DMS79 (cell line): ENCODE data around the gene RAB5A.
"Not testable (repeated sequence)": the region's sequence is repeated elsewhere in the genome, so short reads cannot be mapped to it uniquely, and the experiment has no call there.

Experiments used
- DNase-seq: peaks from one replicate; lab custom pipeline; 2025; lab: John Stamatoyannopoulos, UW

Gene RAB5A

DNA sequence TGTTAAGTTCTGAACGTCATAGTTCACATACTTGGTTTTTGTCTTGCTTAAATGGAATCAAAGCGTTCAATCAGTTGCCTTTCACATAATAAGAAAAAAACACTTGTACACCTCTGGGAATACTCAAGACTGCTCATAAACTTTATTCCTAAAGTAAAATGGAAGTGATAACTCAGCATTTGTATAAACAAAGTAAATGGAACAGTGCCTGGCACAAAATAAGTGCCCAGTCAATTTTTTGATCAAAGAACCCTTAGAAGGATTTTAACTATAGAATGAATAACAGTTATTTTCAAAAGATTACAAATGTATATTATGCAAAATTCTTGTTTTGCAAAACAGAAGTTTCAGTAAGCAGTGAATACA is 1.3 kb downstream of the RAB5A start:
- no peak for DNase-seq

GRCh38 chr3:19950316-19950715 is 3.4 kb downstream of the RAB5A start:
- no peak for DNase-seq

- no peak for DNase-seq
These were observed 7.8 kb downstream of the RAB5A start for GRCh38 chr3:19954676-19955075.

- DNase-seq = not testable (repeated sequence)
These were observed 10.5 kb downstream of the RAB5A start for GRCh38 chr3:19957354-19957753.

DNA sequence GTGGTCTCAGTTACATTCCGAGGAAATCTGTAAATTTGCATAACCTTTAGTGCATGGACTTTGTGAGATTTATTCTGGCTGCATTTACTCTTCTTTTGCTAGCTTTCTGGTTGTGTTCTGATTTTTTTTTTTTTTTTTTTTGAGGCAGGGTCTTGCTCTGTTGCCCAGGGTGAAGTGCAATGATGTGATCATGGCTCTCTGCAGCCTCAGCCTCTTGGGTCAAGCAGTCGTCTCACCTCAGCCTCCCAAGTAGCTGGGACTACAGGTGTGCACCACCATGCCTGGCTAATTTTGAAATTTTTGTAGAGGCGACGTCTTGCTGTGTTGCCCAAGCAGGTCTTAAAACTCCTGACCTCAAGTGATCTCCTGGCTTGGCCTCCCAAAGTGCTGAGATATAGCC is 12.6 kb downstream of the RAB5A start:
- no peak for DNase-seq

GRCh38 chr3:19960696-19961095 is 13.8 kb downstream of the RAB5A start:
- no peak for DNase-seq

DNA sequence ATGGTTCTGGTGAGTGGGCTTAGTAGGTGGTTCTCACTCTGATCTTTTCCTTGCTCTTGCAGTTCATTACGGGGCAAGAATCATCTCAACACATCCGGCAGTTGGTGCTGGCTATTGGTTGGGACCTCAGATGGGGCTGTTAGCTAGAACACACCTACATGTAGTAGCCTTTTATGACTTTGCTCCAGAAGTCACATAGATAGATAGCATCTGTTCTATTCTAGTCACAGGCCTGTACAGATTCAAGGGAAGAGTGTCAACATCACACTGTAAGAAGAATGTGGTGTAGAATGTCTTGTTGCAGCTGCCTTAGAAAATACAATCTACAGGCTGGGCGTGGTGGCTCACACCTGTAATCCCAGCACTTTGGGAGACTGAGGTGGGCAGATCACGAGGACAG is 15.1 kb downstream of the RAB5A start:
- DNase-seq = no peak

- no peak for DNase-seq
These were observed 20.3 kb downstream of the RAB5A start for GRCh38 chr3:19967208-19967607.

- DNase-seq = no peak
These were observed 20.9 kb downstream of the RAB5A start for GRCh38 chr3:19967812-19968211.

DNA sequence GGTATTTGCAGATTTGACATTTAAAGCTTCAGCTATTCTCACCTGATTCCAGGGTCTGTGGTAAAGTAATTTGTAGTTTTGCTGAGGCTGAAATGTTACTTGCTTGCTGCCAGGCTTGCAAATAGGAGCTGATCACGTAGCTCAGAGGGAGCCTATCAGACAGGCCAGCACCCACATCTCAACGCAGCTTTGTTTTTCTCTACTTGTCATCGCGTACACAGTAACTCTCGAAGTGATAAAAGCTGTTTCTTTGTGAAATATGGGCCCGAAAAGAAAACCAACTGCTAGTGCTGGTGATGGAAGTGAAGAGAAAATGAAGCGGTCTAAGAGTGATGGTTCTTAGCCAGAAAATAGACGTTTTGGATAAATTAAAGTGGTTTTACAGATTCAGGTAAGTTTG is 23.4 kb downstream of the RAB5A start:
- no peak for DNase-seq

- DNase-seq = no peak
These were observed 25.2 kb downstream of the RAB5A start for GRCh38 chr3:19972054-19972453.

DNA sequence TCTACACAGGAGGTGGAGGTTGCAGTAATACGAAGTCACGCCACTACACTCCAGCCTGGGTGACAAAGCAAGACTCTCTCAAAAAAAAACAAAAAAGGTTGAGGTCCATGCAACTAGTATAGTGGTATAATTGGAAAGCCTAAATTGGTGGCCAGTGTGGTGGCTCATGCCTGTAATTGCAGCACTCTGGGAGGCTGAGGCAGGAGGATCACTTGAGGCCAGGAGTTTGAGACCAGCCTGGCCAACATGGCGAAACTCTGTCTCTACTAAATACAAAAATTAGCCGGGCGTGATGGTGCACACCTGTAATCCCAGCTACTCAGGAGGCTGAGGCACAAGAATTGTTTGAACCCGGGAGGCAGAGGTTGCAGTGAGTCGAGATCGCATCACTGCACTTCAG is 42.0 kb downstream of the RAB5A start:
- DNase-seq = not testable (repeated sequence)

DNA sequence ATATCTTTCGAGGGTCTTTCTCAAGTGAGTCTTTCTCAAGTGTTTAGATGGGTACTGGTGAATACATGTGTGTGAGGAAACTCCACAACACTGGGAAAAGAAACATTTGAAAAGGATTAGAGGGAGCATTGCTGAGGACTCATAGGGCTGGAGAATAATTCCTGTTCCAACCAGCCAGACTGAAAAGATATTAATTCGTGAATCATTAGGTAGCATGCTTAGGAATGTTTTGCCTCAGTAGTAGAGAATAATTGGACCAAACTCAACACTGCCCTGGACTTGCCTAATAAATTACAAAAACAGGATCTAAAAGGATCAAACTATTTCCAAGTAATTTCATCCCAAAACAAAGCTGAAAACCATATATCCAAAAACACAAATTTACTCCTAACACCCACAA is 47.9 kb downstream of the RAB5A start:
- no peak for DNase-seq

- DNase-seq = no peak
These were observed 50.6 kb downstream of the RAB5A start for GRCh38 chr3:19997502-19997901.

GRCh38 chr3:20001932-20002331 is 55.0 kb downstream of the RAB5A start:
- DNase-seq = no peak

- no peak for DNase-seq
These were observed 61.1 kb downstream of the RAB5A start for GRCh38 chr3:20007960-20008359.

- no peak for DNase-seq
These were observed 61.7 kb downstream of the RAB5A start for GRCh38 chr3:20008646-20009045.

DNA sequence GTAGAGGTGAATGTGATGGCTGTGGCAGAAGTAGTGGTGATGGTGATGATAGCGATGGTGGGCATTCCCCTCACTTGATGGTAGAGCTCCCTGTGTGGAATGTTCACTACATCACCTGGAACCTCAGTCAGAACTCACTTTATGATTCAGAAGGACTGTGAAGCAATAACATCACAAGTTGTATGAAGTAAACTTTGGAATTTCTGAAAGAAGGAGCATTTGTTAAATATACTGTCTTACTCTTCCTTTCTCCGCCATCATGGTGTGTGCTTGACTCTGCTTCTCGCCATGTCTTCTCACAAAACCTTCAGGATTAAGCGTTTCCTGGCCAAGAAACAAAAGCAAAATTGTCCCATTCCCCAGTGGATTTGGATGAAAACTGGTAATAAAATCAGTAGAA is 65.3 kb downstream of the RAB5A start, which contains the start of gene PP2D1:
Gene PP2D1, minus strand, starts transcription at position 101 of the 400 bp plus-strand sequence. CDS start 192 bp downstream, outside the sequence.
- no peak for DNase-seq

- no peak for DNase-seq
These were observed 66.5 kb downstream of the RAB5A start for GRCh38 chr3:20013396-20013795.

DNA sequence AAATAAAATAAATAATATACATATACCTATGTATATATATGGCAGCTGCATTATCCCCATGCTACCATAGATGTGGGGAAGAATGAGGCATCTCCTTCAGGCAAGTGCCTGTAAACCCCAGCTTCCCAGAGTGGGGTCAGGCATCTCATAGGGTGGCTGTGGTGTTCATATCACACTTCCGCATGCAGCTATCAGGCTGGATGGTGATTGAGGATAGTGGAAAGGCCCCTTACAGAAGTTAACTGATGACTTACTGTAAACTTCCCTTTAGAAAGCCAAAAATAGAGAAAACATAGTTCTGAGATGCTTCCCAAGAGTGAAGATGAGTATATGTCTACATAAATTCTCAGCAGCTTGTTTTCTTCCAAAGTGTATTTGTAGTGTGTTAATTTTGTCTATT is 68.6 kb downstream of the RAB5A start:
- DNase-seq = no peak

GRCh38 chr3:20016076-20016475 is 69.2 kb downstream of the RAB5A start:
- not testable (repeated sequence) for DNase-seq

DNA sequence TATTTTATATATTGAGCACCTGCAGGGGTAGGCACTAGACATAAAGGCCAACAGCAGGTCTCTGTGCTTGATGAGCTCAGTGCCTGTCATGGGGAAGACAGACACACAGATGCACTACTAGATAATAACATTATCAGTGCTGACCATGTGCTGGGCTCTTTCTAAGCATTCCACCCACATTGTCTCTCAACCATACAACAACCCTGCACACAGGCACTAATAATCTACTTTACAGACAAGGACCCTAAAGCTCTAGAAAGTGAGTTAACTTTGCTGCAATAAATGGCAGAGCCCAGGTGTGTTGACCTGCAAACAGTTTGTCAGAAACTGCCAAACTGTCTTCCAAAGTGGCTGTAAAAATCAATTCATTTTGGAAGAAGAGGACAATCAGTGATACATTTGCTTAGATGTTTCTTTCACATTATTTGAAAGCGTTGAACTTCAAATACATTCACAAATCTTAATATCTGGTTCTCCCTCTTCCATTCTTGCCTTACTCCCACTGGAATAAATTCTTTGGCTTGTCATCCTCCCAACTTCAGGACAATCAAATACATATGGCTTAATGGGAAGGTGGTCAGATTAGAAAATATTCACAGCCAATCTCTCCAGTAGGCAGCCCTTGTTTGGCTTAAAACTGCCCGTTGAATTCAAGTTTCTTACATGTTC is 76.2 kb downstream of the RAB5A start:
- no peak for DNase-seq

GRCh38 chr3:20023623-20024405 is 76.9 kb downstream of the RAB5A start:
- DNase-seq = no peak

GRCh38 chr3:20027136-20027535 is 80.2 kb downstream of the RAB5A start:
- no peak for DNase-seq
